H1 (cell line): ENCODE measurements around the gene GNG14. TPM values are rescaled to one million over a fixed set of nuclear protein-coding genes. Genes with fewer than 3 reads are reported as not detected.

ENCODE experiments used
- CTCF ChIA-PET: fragments of 300-600 bp; sonication (Branson Sonifier 250); formaldehyde crosslinking; loops from one replicate; lab custom pipeline; 2021; ENCODE audit not compliant: partially characterized antibody; lab: Charles Lee
- POLR2A ChIA-PET: fragments of 300-600 bp; sonication (Branson Sonifier 250); formaldehyde crosslinking; loops from one replicate; lab custom pipeline; 2021; ENCODE audit warnings: inconsistent platforms; ENCODE audit not compliant: partially characterized antibody; lab: Charles Lee
- DNase-seq, 2 experiments: peaks; one replicate each; pipeline versions ENCODE4 v3.0.0 to v3.0.0-alpha.2; 2010 to 2022; ENCODE audit warnings: low spot score in 2 of 2, low read depth in 1 of 2, mixed read lengths in 1 of 2
- FAIRE-seq: peaks from 2 replicates; lab custom pipeline; 2011; peaks lifted over from hg19 to GRCh38; lab: Jason Lieb, UNC
- H2AFZ ChIP-seq: 2 replicates; pipeline ENCODE4 v1.8.1; 2012; ENCODE audit warnings: low read length, inconsistent platforms
- H2AK5ac ChIP-seq: 2 replicates; pipeline ENCODE4 v1.6.1; 2013; ENCODE audit warnings: low read depth, low read length
- H2BK120ac ChIP-seq: replicated peaks from 2 replicates; pipeline ENCODE3; 2013; ENCODE audit warnings: low read depth, low read length, inconsistent platforms
- H2BK12ac ChIP-seq: 2 replicates; pipeline ENCODE4 v1.6.1; 2013; ENCODE audit warnings: low read depth, low read length
- H2BK15ac ChIP-seq: 2 replicates; pipeline ENCODE4 v1.6.1; 2013; ENCODE audit warnings: low read length
- H2BK20ac ChIP-seq: 2 replicates; pipeline ENCODE4 v1.6.1; 2013; ENCODE audit warnings: low read length
- H2BK5ac ChIP-seq: 2 replicates; pipeline ENCODE4 v1.6.1; 2013; ENCODE audit warnings: low read depth, low read length
- H3K14ac ChIP-seq: 2 replicates; pipeline ENCODE4 v1.6.1; 2013; ENCODE audit warnings: inconsistent platforms; ENCODE audit not compliant: insufficient read length
- H3K18ac ChIP-seq: 2 replicates; pipeline ENCODE4 v1.6.1; 2013; ENCODE audit warnings: low read length; ENCODE audit errors: extremely low read depth
- H3K23ac ChIP-seq: 2 replicates; pipeline ENCODE4 v1.6.1; 2013; ENCODE audit warnings: inconsistent platforms; ENCODE audit not compliant: insufficient read length
- H3K23me2 ChIP-seq: 2 replicates; pipeline ENCODE4 v1.6.1; 2013; ENCODE audit warnings: low read depth, low read length
- H3K27ac ChIP-seq: 2 replicates; pipeline ENCODE4 v1.6.1; 2011; ENCODE audit warnings: low read depth, low read length, inconsistent platforms
- H3K27me3 ChIP-seq, 4 experiments: replicated peaks in 1 of 4; 1 replicate in 1 of 4; 2 replicates in 3 of 4; pipeline versions ENCODE4 v1.6.1 to v1.8.1; 2011 to 2013; ENCODE audit warnings: low read length in 3 of 4, mild to moderate bottlenecking in 3 of 4, inconsistent platforms in 2 of 4, mixed read lengths in 2 of 4, moderate library complexity in 1 of 4; ENCODE audit not compliant: control insufficient read depth in 3 of 4, insufficient read depth in 3 of 4; ENCODE audit errors: extremely low read depth in 1 of 4
- H3K36me3 ChIP-seq, 4 experiments: 2 replicates each; pipeline versions ENCODE4 v1.6.1 to v1.8.1; 2011 to 2013; ENCODE audit warnings: mild to moderate bottlenecking in 4 of 4, low read length in 3 of 4, moderate library complexity in 2 of 4, control low read depth in 1 of 4, inconsistent platforms in 1 of 4; ENCODE audit not compliant: insufficient read depth in 4 of 4, control insufficient read depth in 2 of 4
- H3K4ac ChIP-seq: replicated peaks from 2 replicates; pipeline ENCODE3; 2013; ENCODE audit warnings: low read length, low read depth, mixed read lengths, inconsistent platforms; ENCODE audit not compliant: insufficient read length
- H3K4me1 ChIP-seq, 4 experiments: replicated peaks in 1 of 4; 1 replicate in 1 of 4; 2 replicates in 3 of 4; pipeline versions ENCODE4 v1.6.1 to v1.8.1; 2011 to 2013; ENCODE audit warnings: low read length in 3 of 4, inconsistent platforms in 2 of 4, mixed read lengths in 1 of 4; ENCODE audit not compliant: insufficient read depth in 4 of 4, control insufficient read depth in 3 of 4
- H3K4me2 ChIP-seq, 2 experiments: 2 replicates each; pipeline versions ENCODE4 v1.6.1 to v1.8.1; 2011 to 2013; ENCODE audit warnings: low read depth in 2 of 2, low read length in 2 of 2, control low read depth in 1 of 2, inconsistent platforms in 1 of 2, mild to moderate bottlenecking in 1 of 2; ENCODE audit not compliant: insufficient read depth in 1 of 2
- H3K4me3 ChIP-seq, 4 experiments: fragments of 200-600, 300-600 bp in 1 of 4; sonication (generic), shearing (Covaris generic), sonication (Bioruptor Twin) in 1 of 4; 2 replicates each; pipeline versions ENCODE4 v1.5.1 to v1.8.1; 2011 to 2016; ENCODE audit warnings: low read length in 4 of 4, low read depth in 3 of 4, control low read depth in 2 of 4, inconsistent platforms in 2 of 4, mild to moderate bottlenecking in 2 of 4, mixed read lengths in 1 of 4, moderate library complexity in 1 of 4; ENCODE audit not compliant: insufficient read depth in 2 of 4; ENCODE audit errors: extremely low read depth in 1 of 4
- H3K56ac ChIP-seq: replicated peaks from 2 replicates; pipeline ENCODE3; 2013; ENCODE audit warnings: low read depth, mild to moderate bottlenecking, mixed read lengths, low read length, inconsistent platforms; ENCODE audit not compliant: insufficient read length
- H3K79me1 ChIP-seq: 2 replicates; pipeline ENCODE4 v1.6.1; 2013; ENCODE audit warnings: low read depth, low read length, control low read depth
- H3K79me2 ChIP-seq, 2 experiments: 2 replicates each; pipeline versions ENCODE4 v1.6.1 to v1.8.1; 2012 to 2013; ENCODE audit warnings: low read length in 2 of 2, mild to moderate bottlenecking in 2 of 2, inconsistent platforms in 1 of 2; ENCODE audit not compliant: insufficient read depth in 2 of 2, control insufficient read depth in 1 of 2
- H3K9ac ChIP-seq, 4 experiments: replicated peaks in 1 of 4; 1 replicate in 1 of 4; 2 replicates in 3 of 4; pipeline versions ENCODE4 v1.6.1 to v1.8.1; 2011 to 2013; ENCODE audit warnings: low read depth in 3 of 4, low read length in 3 of 4, control low read depth in 2 of 4, mild to moderate bottlenecking in 2 of 4, moderate library complexity in 2 of 4, inconsistent platforms in 1 of 4; ENCODE audit errors: extremely low read depth in 1 of 4
- H3K9me3 ChIP-seq, 2 experiments: 2 replicates each; pipeline versions ENCODE4 v1.6.1 to v1.8.1; 2012 to 2013; ENCODE audit warnings: mild to moderate bottlenecking in 2 of 2, moderate library complexity in 2 of 2, control low read depth in 1 of 2, inconsistent platforms in 1 of 2, low read depth in 1 of 2, low read length in 1 of 2, mixed read lengths in 1 of 2; ENCODE audit not compliant: insufficient read depth in 2 of 2
- H4K20me1 ChIP-seq, 2 experiments: replicated peaks in 1 of 2; 2 replicates each; pipeline versions ENCODE3 to v1.8.1; 2011 to 2013; ENCODE audit warnings: inconsistent platforms in 2 of 2, low read length in 2 of 2, mild to moderate bottlenecking in 1 of 2; ENCODE audit not compliant: insufficient read depth in 2 of 2, control insufficient read depth in 1 of 2
- H4K5ac ChIP-seq: 2 replicates; pipeline ENCODE4 v1.6.1; 2013; ENCODE audit warnings: low read length, low read depth, mixed read lengths, inconsistent platforms; ENCODE audit not compliant: insufficient read length
- H4K8ac ChIP-seq: 2 replicates; pipeline ENCODE4 v1.8.0; 2013; ENCODE audit warnings: mild to moderate bottlenecking, moderate library complexity, low read length, inconsistent platforms; ENCODE audit not compliant: insufficient read depth; ENCODE audit errors: extremely low read depth
- H4K91ac ChIP-seq: replicated peaks from 2 replicates; pipeline ENCODE3; 2013; ENCODE audit warnings: low read length, mixed read lengths, inconsistent platforms; ENCODE audit not compliant: insufficient read length
- POU5F1 ChIP-seq: IDR thresholded peaks from 2 replicates; pipeline ENCODE4 v1.6.1; 2011; ENCODE audit warnings: low read depth, mild to moderate bottlenecking, low read length, moderate library complexity
- WGBS, 2 experiments: shearing (Covaris generic) in 1 of 2; methylation state at CpG; one replicate each; pipeline versions ENCODE4 v1.1.6 to v1.1.7; 2013 to 2015; ENCODE audit warnings: low lambda C conversion rate in 2 of 2, mixed read lengths in 2 of 2, inconsistent platforms in 1 of 2, low coverage in 1 of 2, missing lambda C conversion rate in 1 of 2; ENCODE audit not compliant: insufficient replicate concordance in 2 of 2, insufficient coverage in 1 of 2, insufficient read length in 1 of 2; ENCODE audit errors: extremely low coverage in 1 of 2, missing lambda C conversion rate in 1 of 2; 5-methylcytosine and 5-hydroxymethylcytosine counted together
- polyA plus RNA-seq, 7 experiments: library from polyadenylated mRNA; depleted of rRNA in 3 of 7; stranded (reverse) in 5 of 7; unstranded in 2 of 7; fragments of >200 nt in 5 of 7; fragments of 200-250 nt in 2 of 7; gene quantifications; 1 replicate in 5 of 7; 2 replicates in 1 of 7; 4 replicates in 1 of 7; pipeline versions ENCODE4 v1.2.1 to v1.2.3, GENCODE V29; 2011 to 2013; ENCODE audit warnings: missing spikeins in 2 of 7, mixed read lengths in 2 of 7
- total RNA-seq: library from RNA; stranded (reverse); fragmentation: NEBNext Ultra II Directional; extraction: Animal tissue kit (Norgen Biotek cat#: 25700); gene quantifications from 2 replicates; pipeline ENCODE4 v1.2.1, GENCODE V29; 2021
- TF ChIP-seq, protein P1 (sequence below): IDR thresholded peaks from 2 replicates; pipeline ENCODE4 v1.6.1; 2012; ENCODE audit warnings: inconsistent platforms

The GNG14 gene
- total and polyA plus RNA-seq, 2 of the 8 experiments (the other 6 are each of a cell fraction or from before 2014, with no cell fraction given) = not detected

DNA sequence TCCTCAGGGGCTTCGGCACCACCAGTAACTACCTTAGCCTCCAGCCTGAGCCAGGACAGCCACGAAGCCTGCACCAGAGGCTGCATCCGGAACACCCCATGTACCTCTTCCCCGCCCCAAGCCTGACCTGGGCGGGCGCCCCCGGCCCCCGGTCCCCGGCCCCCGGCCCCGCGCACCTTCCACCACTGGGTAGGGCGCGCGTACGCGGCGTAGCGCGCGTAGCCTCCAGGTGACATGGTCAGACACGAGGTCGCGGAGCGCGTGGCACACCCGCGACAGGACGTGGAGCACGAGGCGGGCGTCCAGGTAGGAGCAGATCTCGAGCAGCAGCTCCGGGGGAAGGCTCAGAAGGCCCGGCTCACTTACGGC lies 8.2 kb downstream of the GNG14 start:
- H3K4me3 ChIP-seq = peak overlapping the region; percentile 68 to 87 (median 82)
- no peak overlapping the region for H2BK20ac ChIP-seq
- DNase-seq (no peak), FAIRE-seq (no peak)
- H3K27ac ChIP-seq = no peak overlapping the region
- CTCF ChIA-PET = interaction anchor here (0.6 to 1.6 kb wide), 7 partner anchors 10 to 151 kb away, joined by 3 to 4 read pairs (median 3); no protein-coding TSS in a partner anchor
- H2AFZ ChIP-seq = peak overlapping the region; percentile 91; the same call in 1 of the 2 replicates
- peak overlapping the region; percentile 78 to 95 for H3K4me2 ChIP-seq
- H2BK5ac ChIP-seq = no peak overlapping the region
- peaks cover 7% of the 10 kb centered on the region; the same call in 1 of the 2 replicates for H3K23me2 ChIP-seq
- H3K23ac ChIP-seq = no peak overlapping the region
- H3K9ac ChIP-seq = peak overlapping the region in 3 of 4 experiments; percentile 69 to 80 (median 75); a peak in 6 of 7 replicates
- H3K36me3 ChIP-seq = peaks cover 3 to 22% (median 8%) of the 10 kb centered on the region in 4 experiments; a peak in 7 of 8 replicates
- H4K91ac ChIP-seq = no peak overlapping the region
- peaks cover 0 to 4% (median 3%) of the 10 kb centered on the region in 4 experiments; a peak in 2 of 7 replicates for H3K4me1 ChIP-seq
- H4K8ac ChIP-seq = peak overlapping the region; percentile 89
- 0 out of 2 replicates have a peak overlapping the region, but pooled peaks have one; percentile 60 for H2BK12ac ChIP-seq
- H3K56ac ChIP-seq = no peak overlapping the region
- no peaks in the 10 kb centered on the region for H3K79me1 ChIP-seq
- H3K18ac ChIP-seq = no peak overlapping the region
- H3K27me3 ChIP-seq = no peaks in the 10 kb centered on the region
- H2BK15ac ChIP-seq = no peak overlapping the region
- no peak overlapping the region for H2BK120ac ChIP-seq
- no peak overlapping the region for H4K5ac ChIP-seq
- H3K9me3 ChIP-seq = no peaks in the 10 kb centered on the region
- no peak overlapping the region for H2AK5ac ChIP-seq
- POLR2A ChIA-PET = interaction anchor here (0.6 to 9.2 kb wide), 18 partner anchors 7 to 105 kb away, joined by 3 to 93 read pairs (median 4); partner anchors contain the start of genes BEST2, DHPS, GNG14 and TNPO2
- no peak overlapping the region for H3K4ac ChIP-seq
- H4K20me1 ChIP-seq = peaks cover under 1 to 7% of the 10 kb centered on the region in 2 experiments
- H3K79me2 ChIP-seq = no peaks in the 10 kb centered on the region
- TF ChIP-seq, protein P1, sequence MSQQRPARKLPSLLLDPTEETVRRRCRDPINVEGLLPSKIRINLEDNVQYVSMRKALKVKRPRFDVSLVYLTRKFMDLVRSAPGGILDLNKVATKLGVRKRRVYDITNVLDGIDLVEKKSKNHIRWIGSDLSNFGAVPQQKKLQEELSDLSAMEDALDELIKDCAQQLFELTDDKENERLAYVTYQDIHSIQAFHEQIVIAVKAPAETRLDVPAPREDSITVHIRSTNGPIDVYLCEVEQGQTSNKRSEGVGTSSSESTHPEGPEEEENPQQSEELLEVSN = 0 out of 2 replicates have a peak, but pooled peaks have one; percentile 30
- TF ChIP-seq POU5F1 = no peak
- no peak overlapping the region for H3K14ac ChIP-seq
- WGBS, 2 experiments = 11% methylated on average over 18 of the region's 36 CpGs; no CpG with 5 or more reads in 1 of the 2 experiments
